ENCODE results near the gene FAF1. TPM values are rescaled to one million over a fixed set of nuclear protein-coding genes. Genes with fewer than 3 reads are reported as not detected.

Gene FAF1
- total and polyA plus RNA-seq, 9 of the 15 experiments (the other 6 are each of a cell fraction or from before 2014, with no cell fraction given), result 48.7 to 225 (median 118) TPM

DNA sequence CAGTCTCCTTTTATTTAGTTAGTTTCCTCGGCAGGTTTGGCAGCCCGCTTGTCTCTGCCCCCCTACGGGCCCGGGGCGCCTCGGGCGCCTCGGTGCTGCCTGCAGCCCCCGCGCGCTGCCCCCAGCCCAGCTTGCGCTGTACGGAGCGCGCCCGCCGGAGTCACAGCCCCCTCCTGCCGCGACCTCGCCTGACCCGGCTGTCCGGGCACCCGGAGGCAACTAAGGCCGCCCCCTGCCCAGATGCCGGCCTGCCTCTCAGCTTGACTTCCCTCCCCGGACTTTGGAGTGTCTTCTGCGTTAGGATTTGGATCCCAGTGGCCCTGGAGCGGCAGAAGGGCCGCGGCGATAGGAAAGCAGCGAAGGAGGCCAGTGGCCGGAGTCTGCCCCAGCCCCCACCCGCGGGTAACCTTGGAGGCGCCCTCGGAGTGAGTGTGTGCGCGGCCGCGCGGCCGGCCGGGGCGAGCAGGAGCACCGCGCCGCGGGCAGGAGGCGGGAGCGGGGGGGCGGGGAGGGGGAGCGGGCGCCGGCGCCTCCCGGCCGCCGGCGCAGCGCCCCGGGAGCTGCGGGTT is 17.6 kb upstream of the FAF1 start (continued):
- TF ChIP-seq, protein P1, sequence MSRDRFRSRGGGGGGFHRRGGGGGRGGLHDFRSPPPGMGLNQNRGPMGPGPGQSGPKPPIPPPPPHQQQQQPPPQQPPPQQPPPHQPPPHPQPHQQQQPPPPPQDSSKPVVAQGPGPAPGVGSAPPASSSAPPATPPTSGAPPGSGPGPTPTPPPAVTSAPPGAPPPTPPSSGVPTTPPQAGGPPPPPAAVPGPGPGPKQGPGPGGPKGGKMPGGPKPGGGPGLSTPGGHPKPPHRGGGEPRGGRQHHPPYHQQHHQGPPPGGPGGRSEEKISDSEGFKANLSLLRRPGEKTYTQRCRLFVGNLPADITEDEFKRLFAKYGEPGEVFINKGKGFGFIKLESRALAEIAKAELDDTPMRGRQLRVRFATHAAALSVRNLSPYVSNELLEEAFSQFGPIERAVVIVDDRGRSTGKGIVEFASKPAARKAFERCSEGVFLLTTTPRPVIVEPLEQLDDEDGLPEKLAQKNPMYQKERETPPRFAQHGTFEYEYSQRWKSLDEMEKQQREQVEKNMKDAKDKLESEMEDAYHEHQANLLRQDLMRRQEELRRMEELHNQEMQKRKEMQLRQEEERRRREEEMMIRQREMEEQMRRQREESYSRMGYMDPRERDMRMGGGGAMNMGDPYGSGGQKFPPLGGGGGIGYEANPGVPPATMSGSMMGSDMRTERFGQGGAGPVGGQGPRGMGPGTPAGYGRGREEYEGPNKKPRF (IDR thresholded peaks at IDR 0.05; ENCODE audit: low read depth, low read length), result no peak
- TF ChIP-seq RAD51 (IDR thresholded peaks at IDR 0.05; ENCODE audit: borderline replicate concordance, low read depth) (no peak), NELFE (IDR thresholded peaks at IDR 0.05; ENCODE audit: insufficient read depth, insufficient read length) (no peak), POU5F1 (IDR thresholded peaks at IDR 0.05; ENCODE audit: borderline replicate concordance, low read depth, low read length, partially characterized antibody) (no peak), ZBTB40 (IDR thresholded peaks at IDR 0.05) (no peak), ZBTB40 (CRISPR knock-in tag; IDR thresholded peaks at IDR 0.05) (no peak), KDM1A (IDR thresholded peaks at IDR 0.05) (no peak), PHB2 (IDR thresholded peaks at IDR 0.05; ENCODE audit: low read depth) (no peak), DNMT1 (IDR thresholded peaks at IDR 0.05) (no peak)

Measured in K562 (cell line).